Measurements from ENCODE around the gene PLD1. TPM values are rescaled to one million over a fixed set of nuclear protein-coding genes. Genes with fewer than 3 reads are reported as not detected.
"Not testable (repeated sequence)": the region's sequence is repeated elsewhere in the genome, so short reads cannot be mapped to it uniquely, and the experiment has no call there.

Gene PLD1
- total and polyA plus RNA-seq, 2 of the 8 experiments (the other 6 are each of a cell fraction or from before 2014, with no cell fraction given), result 1.2 to 2.6 TPM

DNA sequence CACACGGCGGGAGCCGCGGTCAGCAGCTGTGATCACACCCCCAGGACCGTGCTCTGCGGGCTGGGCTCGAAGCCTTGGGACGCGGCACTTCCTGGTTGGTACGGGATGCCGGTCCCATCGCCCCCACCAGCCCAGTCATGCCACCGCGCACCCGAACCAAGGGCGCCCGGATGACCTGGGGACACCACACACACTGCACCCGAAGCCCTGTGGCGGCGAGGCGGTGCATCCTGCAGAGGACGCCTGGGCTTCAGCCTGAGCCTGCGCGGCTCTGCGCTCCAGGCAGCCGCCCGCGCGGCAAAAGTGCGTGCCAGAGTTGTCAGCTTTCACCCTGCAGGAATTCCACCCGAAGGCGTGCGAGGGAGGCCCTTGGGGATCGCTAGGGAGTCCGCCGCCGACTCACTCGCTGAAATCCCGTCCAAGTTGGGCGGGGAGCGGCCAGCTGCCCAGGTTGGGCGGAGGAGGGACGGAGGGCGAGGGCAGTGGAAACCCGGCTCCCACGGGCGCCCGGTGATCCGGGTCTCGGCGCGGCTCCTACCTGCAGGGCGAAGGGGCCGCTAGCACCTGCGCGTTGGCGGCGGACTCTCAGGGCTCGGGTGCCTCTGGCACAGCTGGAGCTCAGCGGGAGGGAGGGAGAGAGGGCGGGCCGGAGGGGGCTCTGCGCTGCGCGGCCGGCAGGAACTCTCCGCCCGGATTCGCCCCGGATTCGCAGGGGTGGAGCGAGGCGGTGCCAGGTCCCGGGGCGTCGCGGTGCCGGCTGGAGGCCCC lies at the start of gene PLD1 (continued):
- TF ChIP-seq, protein P1, sequence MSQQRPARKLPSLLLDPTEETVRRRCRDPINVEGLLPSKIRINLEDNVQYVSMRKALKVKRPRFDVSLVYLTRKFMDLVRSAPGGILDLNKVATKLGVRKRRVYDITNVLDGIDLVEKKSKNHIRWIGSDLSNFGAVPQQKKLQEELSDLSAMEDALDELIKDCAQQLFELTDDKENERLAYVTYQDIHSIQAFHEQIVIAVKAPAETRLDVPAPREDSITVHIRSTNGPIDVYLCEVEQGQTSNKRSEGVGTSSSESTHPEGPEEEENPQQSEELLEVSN (IDR thresholded peaks at IDR 0.05), result peak; percentile 65
- TF ChIP-seq EGR1 (IDR thresholded peaks at IDR 0.05; ENCODE audit: borderline replicate concordance, low read depth, low read length) (no peak), TAF7 (optimal IDR thresholded peaks at IDR 0.05; ENCODE audit: borderline replicate concordance, low read depth, low read length) (no peak), TAF1 (IDR thresholded peaks at IDR 0.05; ENCODE audit: low read depth, low read length) (0 out of 2 replicates have a peak, but pooled peaks have one; percentile 9), SUZ12 (IDR thresholded peaks at IDR 0.05; ENCODE audit: low read length) (peak; percentile 65; the same call in 1 of the 2 replicates), BRCA1 (IDR thresholded peaks at IDR 0.05; ENCODE audit: low read depth, low read length) (no peak)

DNA sequence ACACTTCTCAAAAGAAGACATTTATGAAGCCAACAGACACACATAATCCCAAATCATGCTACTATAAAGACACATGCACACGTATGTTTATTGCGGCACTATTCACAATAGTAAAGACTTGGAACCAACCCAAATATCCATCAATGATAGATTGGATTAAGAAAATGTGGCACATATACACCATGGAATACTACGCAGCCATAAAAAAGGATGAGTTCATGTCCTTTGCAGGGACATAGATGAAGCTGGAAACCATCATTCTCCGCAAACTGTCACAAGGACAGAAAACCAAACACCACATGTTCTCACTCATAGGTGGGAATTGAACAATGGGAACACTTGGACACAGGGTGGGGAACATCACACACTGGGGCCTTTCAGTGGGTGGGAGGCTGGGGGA lies 48.5 kb upstream of the PLD1 start:
- H3K23ac ChIP-seq (ENCODE audit: insufficient read length); H2AK5ac ChIP-seq (ENCODE audit: low read depth, low read length); H3K9ac ChIP-seq (replicated peaks in 1 of 4; ENCODE audit: extremely low read depth in 1 of 4, low read depth in 3 of 4, low read length in 3 of 4); H3K14ac ChIP-seq (ENCODE audit: insufficient read length); H2AFZ ChIP-seq (ENCODE audit: low read length); FAIRE-seq; H4K91ac ChIP-seq (replicated peaks; ENCODE audit: insufficient read length, low read length); DNase-seq (ENCODE audit: low read depth in 1 of 2, low spot score in 2 of 2); H2BK12ac ChIP-seq (ENCODE audit: low read depth, low read length); H3K79me2 ChIP-seq (ENCODE audit: control insufficient read depth in 1 of 2, insufficient read depth in 2 of 2, low read length in 2 of 2); H2BK20ac ChIP-seq (ENCODE audit: low read length); H3K4me1 ChIP-seq (replicated peaks in 1 of 4; ENCODE audit: control insufficient read depth in 3 of 4, insufficient read depth in 4 of 4, low read length in 3 of 4); H4K8ac ChIP-seq (ENCODE audit: extremely low read depth, insufficient read depth, low read length); H2BK5ac ChIP-seq (ENCODE audit: low read depth, low read length); H3K4me2 ChIP-seq (ENCODE audit: insufficient read depth in 1 of 2, low read depth in 2 of 2, low read length in 2 of 2); H2BK120ac ChIP-seq (replicated peaks; ENCODE audit: low read depth, low read length); H3K4me3 ChIP-seq (ENCODE audit: extremely low read depth in 1 of 4, insufficient read depth in 2 of 4, low read depth in 3 of 4, low read length in 4 of 4); H3K36me3 ChIP-seq (ENCODE audit: control insufficient read depth in 2 of 4, insufficient read depth in 4 of 4, low read length in 3 of 4); H3K27ac ChIP-seq (ENCODE audit: low read depth, low read length); H3K27me3 ChIP-seq (replicated peaks in 1 of 4; ENCODE audit: control insufficient read depth in 3 of 4, extremely low read depth in 1 of 4, insufficient read depth in 3 of 4, low read length in 3 of 4); H3K56ac ChIP-seq (replicated peaks; ENCODE audit: insufficient read length, low read depth, low read length); POLR2A ChIA-PET (ENCODE audit: partially characterized antibody); H2BK15ac ChIP-seq (ENCODE audit: low read length); H4K5ac ChIP-seq (ENCODE audit: insufficient read length, low read depth, low read length); H4K20me1 ChIP-seq (replicated peaks in 1 of 2; ENCODE audit: control insufficient read depth in 1 of 2, insufficient read depth in 2 of 2, low read length in 2 of 2); CTCF ChIA-PET (ENCODE audit: partially characterized antibody); H3K4ac ChIP-seq (replicated peaks; ENCODE audit: insufficient read length, low read depth, low read length); H3K18ac ChIP-seq (ENCODE audit: extremely low read depth, low read length); H3K23me2 ChIP-seq (ENCODE audit: low read depth, low read length); H3K79me1 ChIP-seq (ENCODE audit: low read depth, low read length): not testable (repeated sequence)
- 96% methylated on average over 4 of the region's 4 CpGs; no CpG with 5 or more reads in 1 of the 2 experiments for WGBS, 2 experiments (ENCODE audit: extremely low coverage in 1 of 2, insufficient coverage in 1 of 2, insufficient read length in 1 of 2, insufficient replicate concordance in 2 of 2, low coverage in 1 of 2, low lambda C conversion rate in 2 of 2, missing lambda C conversion rate in 1 of 2)
- peaks cover 14 to 24% of the 10 kb centered on the region in 2 experiments; a peak in 3 of 4 replicates for H3K9me3 ChIP-seq (ENCODE audit: insufficient read depth in 2 of 2, low read depth in 1 of 2, low read length in 1 of 2)

All from H1 (cell line).